Stimulated activated CD8-positive, alpha-beta memory T cell treated with anti-CD3 and anti-CD28 coated beads, Interleukin-4, amount 100 ng/mL, for 4 hours (primary cell): ENCODE results near the gene ASPDH.

ENCODE experiments used
- DNase-seq, 2 donors: peaks; one replicate each; pipeline ENCODE4 v3.0.0-alpha.2; 2020; ENCODE audit warnings: low read depth in 2 of 2, low spot score in 1 of 2

Gene ASPDH

GRCh38 chr19:50498219-50499056, 15.3 kb downstream of the ASPDH start:
- no peak for DNase-seq

DNA sequence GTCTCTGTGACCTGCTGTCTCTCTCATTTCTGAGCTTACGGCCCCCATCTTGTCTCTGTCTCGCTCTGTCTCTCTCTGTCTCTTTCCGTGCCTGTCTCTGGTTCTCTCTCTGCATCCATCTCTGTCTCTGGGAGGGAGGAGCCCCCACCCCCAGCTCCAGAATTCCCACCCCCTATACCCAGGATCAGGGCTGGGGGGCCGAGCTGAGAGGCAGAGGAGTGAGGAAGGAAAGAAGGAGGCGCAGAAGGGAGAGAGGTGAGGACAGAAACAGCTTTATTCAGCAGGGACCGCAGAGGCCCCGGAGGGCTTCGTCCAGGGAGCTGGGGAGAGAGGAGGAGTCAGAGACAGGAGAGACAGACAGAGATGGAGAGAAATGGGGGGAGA, 16.7 kb downstream of the ASPDH start:
- DNase-seq, result no peak

DNA sequence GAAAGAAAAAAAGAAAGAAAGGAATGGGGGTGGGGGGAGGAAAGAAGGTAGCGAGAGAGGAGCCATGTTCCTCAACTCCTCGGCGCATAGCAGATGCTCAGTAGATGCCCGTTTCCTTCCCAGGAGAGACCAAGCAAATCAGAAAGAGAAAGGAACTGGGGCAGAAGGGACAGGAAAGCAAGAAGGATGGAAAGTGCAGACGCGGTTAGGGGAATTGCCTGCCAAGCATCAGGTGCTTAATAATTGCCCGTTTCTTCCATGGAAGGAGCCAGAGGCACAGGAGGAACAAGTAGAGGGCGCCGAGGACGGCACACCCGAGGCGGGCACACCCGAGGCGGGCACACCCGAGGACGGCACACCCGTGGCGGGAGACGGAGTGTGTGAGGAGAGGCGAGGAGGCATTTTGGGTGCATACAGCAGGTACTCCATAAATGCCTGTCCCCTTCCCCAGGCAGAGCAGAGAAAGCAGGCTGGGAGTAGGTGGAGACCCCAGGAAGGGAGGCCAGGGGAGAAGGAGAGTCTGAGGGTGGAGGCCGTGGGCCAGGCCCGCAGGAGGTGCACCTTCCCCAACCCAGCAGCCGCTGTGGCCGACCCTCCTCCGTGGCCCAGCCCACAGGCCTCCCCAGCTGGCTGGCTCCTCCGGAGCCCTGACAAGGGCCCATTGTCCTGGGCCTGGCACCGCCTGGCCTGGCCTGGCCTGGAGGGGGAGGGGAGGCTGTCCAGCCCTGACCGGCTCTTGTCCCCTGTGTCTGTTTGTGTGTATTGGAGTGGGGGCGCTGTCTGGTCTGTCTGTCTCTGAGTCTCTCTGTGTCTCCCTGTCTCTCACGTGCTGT, 17.3 kb downstream of the ASPDH start:
- no peak for DNase-seq

DNA sequence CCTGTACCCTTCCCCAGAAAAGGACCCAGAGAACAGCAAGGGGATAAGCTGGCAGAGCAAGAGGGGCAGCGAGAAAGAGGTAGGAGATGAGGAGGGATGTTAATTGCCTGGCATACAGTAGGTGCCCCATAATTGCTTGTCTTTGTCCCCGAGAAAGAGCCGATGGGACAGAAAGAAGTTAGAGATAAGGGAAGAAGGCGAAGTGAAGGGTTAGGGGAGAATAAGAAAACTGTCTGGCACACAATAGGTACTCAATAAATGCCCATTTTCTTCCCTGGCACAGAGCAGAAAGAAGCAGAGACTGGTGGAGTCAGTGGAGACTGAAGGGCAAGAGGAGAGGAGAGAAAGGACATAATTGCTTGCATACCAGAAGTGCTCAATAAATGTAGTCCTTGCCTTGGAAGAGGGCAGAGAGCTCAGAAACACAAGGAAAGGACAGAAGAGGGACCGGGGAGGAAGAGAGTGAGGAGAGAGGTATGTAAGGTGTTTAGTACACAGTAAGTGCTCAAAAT, 18.6 kb downstream of the ASPDH start:
- no peak for DNase-seq

- DNase-seq, result no peak
These were observed 19.3 kb downstream of the ASPDH start for GRCh38 chr19:50494186-50495019.

- DNase-seq, result no peak
These were observed 20.5 kb downstream of the ASPDH start for GRCh38 chr19:50493171-50493570.

DNA sequence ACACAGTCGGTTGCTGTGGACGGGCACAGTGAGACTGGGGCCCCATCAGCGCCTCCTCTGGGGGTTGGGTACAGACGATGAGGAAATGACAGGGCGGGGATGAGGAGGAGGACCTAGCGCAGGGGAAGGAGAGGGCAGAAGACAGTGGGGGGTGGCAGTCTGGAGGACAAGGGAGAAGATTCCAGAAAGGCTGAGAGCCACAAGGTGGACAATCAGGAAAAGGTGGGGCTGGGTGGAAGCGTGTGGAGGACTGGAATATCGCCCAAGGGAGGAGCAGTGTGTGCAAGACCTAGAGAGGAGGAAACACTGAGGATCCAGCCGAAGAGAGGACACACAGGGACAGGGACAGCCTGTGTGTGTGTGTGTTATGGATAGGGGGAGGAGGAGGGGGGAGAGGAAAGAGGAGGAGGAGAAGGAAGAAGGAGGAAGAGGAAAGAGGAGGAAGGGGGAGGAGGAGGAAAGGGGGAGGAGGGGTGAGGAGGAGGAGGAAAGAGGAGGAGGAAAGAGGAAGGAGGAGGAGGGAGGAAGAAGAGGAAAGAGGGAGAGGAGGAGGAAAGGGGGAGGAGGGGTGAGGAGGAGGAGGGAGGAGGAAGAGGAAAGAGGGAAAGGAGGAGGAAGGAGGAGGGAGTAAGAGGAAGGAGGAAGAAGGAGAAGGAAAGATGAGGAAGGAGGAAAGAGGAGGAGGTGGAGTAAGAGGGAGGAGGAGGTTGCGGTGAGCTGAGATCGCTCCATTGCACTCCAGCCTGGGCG, 21.2 kb downstream of the ASPDH start:
- DNase-seq, result no peak

GRCh38 chr19:50490991-50491472, 22.7 kb downstream of the ASPDH start:
- no peak for DNase-seq

DNA sequence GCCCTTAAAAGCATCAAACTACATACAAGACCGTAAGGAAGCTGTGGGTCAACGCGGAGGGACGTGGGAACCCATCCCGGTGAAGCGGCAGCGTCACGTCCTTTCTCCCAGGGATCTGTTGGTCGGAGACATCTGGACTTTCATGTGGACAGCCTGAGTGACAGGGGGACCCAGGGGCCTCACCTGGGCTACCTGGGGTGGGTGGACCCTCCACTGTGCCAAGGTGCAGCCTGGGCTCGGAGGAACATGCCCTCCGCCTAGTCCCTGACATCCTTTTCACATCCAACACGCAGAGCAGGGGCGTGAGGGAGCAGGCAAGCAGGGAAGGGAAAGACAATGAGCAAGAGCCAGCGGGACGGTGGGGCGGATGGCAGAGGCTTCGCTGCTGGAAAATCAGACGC, 23.3 kb downstream of the ASPDH start:
- no peak for DNase-seq

DNA sequence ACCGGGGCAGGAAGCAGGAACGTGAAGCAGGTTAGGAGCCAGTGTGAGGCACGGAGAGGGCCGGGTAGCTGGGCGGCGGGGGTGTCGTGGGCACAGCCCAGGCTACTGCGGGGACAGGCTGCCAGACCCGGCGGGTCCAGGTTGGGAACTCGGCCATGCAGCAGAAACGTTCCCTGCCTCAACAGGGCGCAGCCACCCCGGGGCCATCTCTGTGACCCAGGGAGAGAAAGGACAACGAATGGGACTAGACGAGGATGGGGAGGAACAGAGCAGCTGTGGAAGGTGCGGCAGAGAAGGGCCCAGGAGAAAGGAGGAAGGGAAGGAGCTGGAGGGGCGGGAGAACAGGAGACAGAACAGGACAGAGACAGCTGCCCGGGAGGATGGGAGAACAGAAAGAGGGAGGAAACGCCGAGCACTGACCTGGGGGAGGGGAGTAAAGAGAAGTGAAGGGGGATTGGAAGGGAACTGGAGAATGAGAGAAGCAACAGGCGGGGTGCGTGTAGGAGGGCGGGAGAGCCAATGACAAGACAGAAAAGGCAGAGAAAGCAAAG, 24.2 kb downstream of the ASPDH start:
- DNase-seq, result no peak

GRCh38 chr19:50488389-50489194, 25.1 kb downstream of the ASPDH start:
- DNase-seq, result no peak

GRCh38 chr19:50486823-50487515, 26.7 kb downstream of the ASPDH start:
- no peak for DNase-seq

DNA sequence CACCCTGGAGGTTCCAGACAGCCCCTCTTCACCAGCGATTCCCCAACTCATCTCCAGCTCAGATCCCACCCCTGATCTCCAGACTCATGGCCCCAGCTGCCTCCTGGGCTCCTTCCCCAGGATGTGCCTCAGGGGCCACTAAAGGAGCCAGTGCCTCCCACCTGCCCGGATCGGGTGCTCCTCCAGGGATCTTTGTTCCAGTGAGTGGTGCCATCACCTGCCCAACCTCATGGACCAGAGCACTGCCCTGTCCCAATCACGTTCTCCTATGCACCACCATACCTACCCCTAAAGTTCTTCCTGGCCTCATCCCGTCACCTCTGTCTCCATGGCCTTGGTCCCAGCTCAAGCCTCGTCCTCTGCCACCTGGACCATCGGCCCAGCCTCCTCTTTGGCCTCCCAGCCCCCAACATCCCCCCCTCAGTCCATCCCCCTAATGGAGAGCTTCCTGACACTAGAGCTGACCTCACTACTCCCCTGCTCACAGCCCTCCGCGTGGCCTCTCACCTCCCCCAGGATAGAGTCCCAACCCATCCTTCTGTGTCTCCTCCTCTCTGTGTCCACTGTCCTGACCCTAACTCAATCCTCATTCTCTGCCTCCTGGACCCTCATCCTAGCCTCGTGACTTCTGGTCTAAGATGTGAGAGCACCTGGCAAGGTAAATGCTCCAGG, 28.3 kb downstream of the ASPDH start:
- DNase-seq, result no peak

GRCh38 chr19:50482916-50483315, 30.8 kb downstream of the ASPDH start:
- no peak for DNase-seq

- no peak for DNase-seq
These were observed 31.4 kb downstream of the ASPDH start for GRCh38 chr19:50482271-50482855.

DNA sequence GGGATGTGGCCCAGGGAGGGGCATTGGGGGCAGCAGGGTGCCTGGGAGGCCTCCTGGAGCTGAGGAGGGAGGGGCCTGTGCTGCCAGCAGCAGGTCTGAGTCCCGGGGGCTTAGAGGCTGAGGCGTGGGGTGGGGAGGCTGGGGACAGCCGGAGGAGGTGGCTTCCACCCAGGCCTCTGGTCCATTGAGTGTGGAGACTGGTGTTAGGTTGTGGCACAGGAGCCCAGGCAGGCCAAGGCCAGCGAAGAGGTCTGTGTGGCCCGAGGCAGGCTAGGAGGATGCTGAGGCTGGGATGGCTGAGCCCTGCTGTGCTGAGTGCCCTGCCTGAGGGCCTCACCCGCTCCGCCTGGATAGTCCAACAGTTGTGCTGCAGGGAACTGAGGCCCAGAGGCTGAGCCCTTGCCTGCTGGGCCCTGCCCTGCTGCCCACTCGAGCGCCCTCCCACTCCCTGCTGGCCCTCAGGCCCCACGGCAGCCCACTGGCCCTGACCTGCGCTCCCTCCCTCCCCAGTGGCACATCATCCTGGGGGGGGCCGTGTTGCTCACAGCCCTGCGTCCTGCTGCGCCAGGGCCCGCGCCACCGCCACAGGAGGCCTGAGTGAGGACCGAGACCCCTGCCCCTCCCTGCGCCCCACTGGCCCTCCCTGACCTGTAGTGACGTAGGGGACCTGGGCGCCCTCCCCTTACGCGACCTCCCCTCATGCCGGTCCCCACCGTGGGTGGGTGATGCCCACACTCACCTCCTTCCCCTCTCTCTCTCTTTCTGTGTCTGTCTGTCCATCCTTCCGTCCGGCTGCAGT, 32.2 kb downstream of the ASPDH start:
- no peak for DNase-seq
